Measurements from ENCODE around the gene LRP5.

DNA sequence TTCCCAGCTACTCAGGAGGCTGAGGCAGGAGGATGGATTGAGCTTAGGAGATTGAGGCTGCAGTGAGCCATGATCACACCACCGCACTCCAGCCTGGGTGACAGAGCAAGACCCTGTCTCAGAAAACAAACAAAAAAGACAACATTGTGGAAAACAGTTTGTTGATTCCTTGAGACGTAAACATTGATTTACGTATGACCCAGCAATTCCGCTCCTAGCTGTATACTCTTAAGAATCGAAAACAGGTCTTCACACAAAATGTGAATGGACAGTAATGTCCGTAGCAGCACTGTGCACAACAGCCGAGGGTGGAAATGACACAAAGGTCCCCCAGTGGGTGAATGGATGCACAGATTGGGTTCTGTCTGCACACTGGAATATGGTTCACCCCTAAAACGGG, 49.3 kb downstream of the LRP5 start:
- TF ChIP-seq, protein P1, sequence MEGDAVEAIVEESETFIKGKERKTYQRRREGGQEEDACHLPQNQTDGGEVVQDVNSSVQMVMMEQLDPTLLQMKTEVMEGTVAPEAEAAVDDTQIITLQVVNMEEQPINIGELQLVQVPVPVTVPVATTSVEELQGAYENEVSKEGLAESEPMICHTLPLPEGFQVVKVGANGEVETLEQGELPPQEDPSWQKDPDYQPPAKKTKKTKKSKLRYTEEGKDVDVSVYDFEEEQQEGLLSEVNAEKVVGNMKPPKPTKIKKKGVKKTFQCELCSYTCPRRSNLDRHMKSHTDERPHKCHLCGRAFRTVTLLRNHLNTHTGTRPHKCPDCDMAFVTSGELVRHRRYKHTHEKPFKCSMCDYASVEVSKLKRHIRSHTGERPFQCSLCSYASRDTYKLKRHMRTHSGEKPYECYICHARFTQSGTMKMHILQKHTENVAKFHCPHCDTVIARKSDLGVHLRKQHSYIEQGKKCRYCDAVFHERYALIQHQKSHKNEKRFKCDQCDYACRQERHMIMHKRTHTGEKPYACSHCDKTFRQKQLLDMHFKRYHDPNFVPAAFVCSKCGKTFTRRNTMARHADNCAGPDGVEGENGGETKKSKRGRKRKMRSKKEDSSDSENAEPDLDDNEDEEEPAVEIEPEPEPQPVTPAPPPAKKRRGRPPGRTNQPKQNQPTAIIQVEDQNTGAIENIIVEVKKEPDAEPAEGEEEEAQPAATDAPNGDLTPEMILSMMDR (optimal IDR thresholded peaks at IDR 0.05 in 1 of 3, IDR thresholded peaks at IDR 0.05 in 1 of 3, conservative IDR thresholded peaks at IDR 0.05 in 1 of 3; ENCODE audit: extremely low read depth in 1 of 3, insufficient read depth in 2 of 3, low read length in 3 of 3): no peak
- no peak for TF ChIP-seq EZH2 (IDR thresholded peaks at IDR 0.05; ENCODE audit: low read length)

All from keratinocyte (primary cell).